Measurements from ENCODE around the gene CCDC59.

Gene CCDC59

GRCh38 chr12:82325540-82326336, 32.4 kb downstream of the CCDC59 start:
- no peak for DNase-seq

- DNase-seq: no peak
Observed at GRCh38 chr12:82319276-82319675, 38.9 kb downstream of the CCDC59 start.

- DNase-seq: no peak
Observed at GRCh38 chr12:82314406-82314892, 43.7 kb downstream of the CCDC59 start.
